H9 (cell line): ENCODE results near the gene ADA. TPM values are rescaled to one million over a fixed set of nuclear protein-coding genes. Genes with fewer than 3 reads are reported as not detected.

Experiments used
- DNase-seq: peaks from one replicate; pipeline ENCODE4 v3.0.0-alpha.2; 2017
- H2AFZ ChIP-seq: one replicate; pipeline ENCODE4 v1.6.1; 2013; ENCODE audit warnings: mild to moderate bottlenecking, low read length, control low read depth, moderate library complexity
- H2AK5ac ChIP-seq: 2 replicates; pipeline ENCODE4 v1.6.1; 2013; ENCODE audit warnings: low read length, control low read depth, mixed read lengths; ENCODE audit not compliant: insufficient read length
- H2BK120ac ChIP-seq: one replicate; pipeline ENCODE4 v1.6.1; 2013; ENCODE audit warnings: low read depth, mild to moderate bottlenecking, low read length, control low read depth, inconsistent platforms; ENCODE audit not compliant: poor library complexity, severe bottlenecking
- H2BK12ac ChIP-seq: 2 replicates; pipeline ENCODE4 v1.6.1; 2013; ENCODE audit warnings: low read length, control low read depth, mixed read lengths, low read depth; ENCODE audit not compliant: insufficient read length
- H2BK15ac ChIP-seq: 2 replicates; pipeline ENCODE4 v1.6.1; 2013; ENCODE audit warnings: low read depth, low read length, control low read depth
- H2BK20ac ChIP-seq: one replicate; pipeline ENCODE4 v1.6.1; 2013; ENCODE audit warnings: low read depth, mild to moderate bottlenecking, low read length, control low read depth, inconsistent platforms; ENCODE audit not compliant: poor library complexity, severe bottlenecking
- H2BK5ac ChIP-seq: 2 replicates; pipeline ENCODE4 v1.6.1; 2013; ENCODE audit warnings: low read length, control low read depth, mixed read lengths; ENCODE audit not compliant: insufficient read length
- H3K14ac ChIP-seq: 2 replicates; pipeline ENCODE4 v1.6.1; 2013; ENCODE audit warnings: low read length, control low read depth; ENCODE audit not compliant: insufficient read depth
- H3K18ac ChIP-seq: 2 replicates; pipeline ENCODE4 v1.6.1; 2013; ENCODE audit warnings: low read depth, mild to moderate bottlenecking, mixed read lengths, low read length, control low read depth; ENCODE audit not compliant: insufficient read length
- H3K23ac ChIP-seq: 2 replicates; pipeline ENCODE4 v1.6.1; 2013; ENCODE audit warnings: low read length, control low read depth, mixed read lengths, low read depth; ENCODE audit not compliant: insufficient read length
- H3K23me2 ChIP-seq: 2 replicates; pipeline ENCODE4 v1.6.1; 2013; ENCODE audit warnings: low read depth, mild to moderate bottlenecking, mixed read lengths, low read length, control low read depth; ENCODE audit not compliant: insufficient read length, poor library complexity, severe bottlenecking
- H3K27ac ChIP-seq: 2 replicates; pipeline ENCODE4 v1.5.1; 2013; ENCODE audit warnings: low read length, control low read depth, mixed read lengths, low read depth; ENCODE audit not compliant: insufficient read length
- H3K27me3 ChIP-seq: 2 replicates; pipeline ENCODE4 v1.6.1; 2013; ENCODE audit warnings: low read length, control low read depth, inconsistent platforms; ENCODE audit not compliant: insufficient read depth
- H3K4ac ChIP-seq: 2 replicates; pipeline ENCODE4 v1.6.1; 2013; ENCODE audit warnings: low read depth, mild to moderate bottlenecking, control low read depth, inconsistent platforms, low read length, moderate library complexity
- H3K4me1 ChIP-seq: 2 replicates; pipeline ENCODE4 v1.6.1; 2013; ENCODE audit warnings: low read length, control low read depth, inconsistent platforms; ENCODE audit not compliant: insufficient read depth
- H3K4me2 ChIP-seq: 2 replicates; pipeline ENCODE4 v1.6.1; 2013; ENCODE audit warnings: low read length, control low read depth, mixed read lengths; ENCODE audit not compliant: insufficient read length, insufficient read depth
- H3K56ac ChIP-seq: 2 replicates; pipeline ENCODE4 v1.6.1; 2013; ENCODE audit warnings: low read depth, mild to moderate bottlenecking, mixed read lengths, low read length, control low read depth; ENCODE audit not compliant: insufficient read length
- H3K79me1 ChIP-seq: 2 replicates; pipeline ENCODE4 v1.6.1; 2013; ENCODE audit warnings: low read depth, mild to moderate bottlenecking, moderate library complexity, low read length, control low read depth, inconsistent platforms; ENCODE audit not compliant: insufficient read depth, poor library complexity, severe bottlenecking
- H3K79me2 ChIP-seq: 2 replicates; pipeline ENCODE4 v1.6.1; 2013; ENCODE audit warnings: low read length, control low read depth, inconsistent platforms; ENCODE audit not compliant: insufficient read depth
- H3K9ac ChIP-seq: 2 replicates; pipeline ENCODE4 v1.6.1; 2013; ENCODE audit warnings: low read length, control low read depth, mixed read lengths; ENCODE audit not compliant: insufficient read length; ENCODE audit errors: extremely low read depth
- H3K9me3 ChIP-seq: one replicate; pipeline ENCODE4 v1.6.1; 2013; ENCODE audit warnings: low read depth, low read length, inconsistent platforms; ENCODE audit not compliant: control insufficient read depth
- H3T11ph ChIP-seq: one replicate; pipeline ENCODE4 v1.6.1; 2013; ENCODE audit warnings: mild to moderate bottlenecking, low read length, control low read depth, inconsistent platforms
- H4K20me1 ChIP-seq: one replicate; pipeline ENCODE4 v1.6.1; 2013; ENCODE audit not compliant: control insufficient read depth, insufficient read length, insufficient read depth
- H4K5ac ChIP-seq: 2 replicates; pipeline ENCODE4 v1.6.1; 2013; ENCODE audit warnings: low read depth, mild to moderate bottlenecking, mixed read lengths, low read length, control low read depth; ENCODE audit not compliant: insufficient read length
- H4K8ac ChIP-seq: replicated peaks from 2 replicates; pipeline ENCODE4 v1.6.1; 2013; ENCODE audit warnings: low read length, control low read depth, mixed read lengths, low read depth; ENCODE audit not compliant: insufficient read length
- H4K91ac ChIP-seq: 2 replicates; pipeline ENCODE4 v1.6.1; 2013; ENCODE audit warnings: low read depth, mild to moderate bottlenecking, moderate library complexity, mixed read lengths, low read length, control low read depth; ENCODE audit not compliant: insufficient read length
- H3K27ac Mint-ChIP-seq, 3 experiments: 2 replicates in 2 of 3; 3 replicates in 1 of 3; pipeline ENCODE4 v1.8.0; 2020 to 2021; ENCODE audit warnings: mixed read lengths in 3 of 3, mild to moderate bottlenecking in 1 of 3, moderate library complexity in 1 of 3
- H3K27me3 Mint-ChIP-seq: 2 replicates; pipeline ENCODE4 v1.8.0; 2021; ENCODE audit warnings: low read depth, mild to moderate bottlenecking, moderate library complexity, mixed read lengths
- H3K36me3 Mint-ChIP-seq, 3 experiments: 2 replicates in 2 of 3; 3 replicates in 1 of 3; pipeline ENCODE4 v1.8.0; 2020 to 2021; ENCODE audit warnings: low read depth in 3 of 3, mixed read lengths in 3 of 3; ENCODE audit not compliant: insufficient read depth in 1 of 3
- H3K4me1 Mint-ChIP-seq, 2 experiments: 2 replicates each; pipeline ENCODE4 v1.8.0; 2020; ENCODE audit warnings: mixed read lengths in 2 of 2
- H3K4me3 Mint-ChIP-seq, 2 experiments: 2 replicates in 1 of 2; 3 replicates in 1 of 2; pipeline ENCODE4 v1.8.0; 2020 to 2021; ENCODE audit warnings: mild to moderate bottlenecking in 2 of 2, mixed read lengths in 2 of 2, moderate library complexity in 1 of 2
- H3K9me3 Mint-ChIP-seq, 2 experiments: 2 replicates in 1 of 2; 3 replicates in 1 of 2; pipeline ENCODE4 v1.8.0; 2020; ENCODE audit warnings: mild to moderate bottlenecking in 2 of 2, mixed read lengths in 2 of 2, moderate library complexity in 1 of 2
- CTCF ChIP-seq: fragments of 200-600 bp; sonication (generic); conservative IDR thresholded peaks from 3 replicates; pipeline ENCODE4 v1.8.0; 2021; ENCODE audit warnings: antibody characterized with exemption, mild to moderate bottlenecking
- WGBS: extraction: QIAGEN DNeasy Blood & Tissue Kit; methylation state at CpG from one replicate; pipeline ENCODE4 v1.1.7; 2013; ENCODE audit warnings: missing lambda C conversion rate, low lambda C conversion rate, mixed read lengths; ENCODE audit not compliant: insufficient read length; ENCODE audit errors: extremely low coverage; 5-methylcytosine and 5-hydroxymethylcytosine counted together
- total RNA-seq: library from RNA; stranded (reverse); gene quantifications from 2 replicates; pipeline ENCODE4 v1.2.1, GENCODE V29; 2021

Gene ADA
- total RNA-seq, 1 experiment from 2014 or later, result 22.0 TPM

DNA sequence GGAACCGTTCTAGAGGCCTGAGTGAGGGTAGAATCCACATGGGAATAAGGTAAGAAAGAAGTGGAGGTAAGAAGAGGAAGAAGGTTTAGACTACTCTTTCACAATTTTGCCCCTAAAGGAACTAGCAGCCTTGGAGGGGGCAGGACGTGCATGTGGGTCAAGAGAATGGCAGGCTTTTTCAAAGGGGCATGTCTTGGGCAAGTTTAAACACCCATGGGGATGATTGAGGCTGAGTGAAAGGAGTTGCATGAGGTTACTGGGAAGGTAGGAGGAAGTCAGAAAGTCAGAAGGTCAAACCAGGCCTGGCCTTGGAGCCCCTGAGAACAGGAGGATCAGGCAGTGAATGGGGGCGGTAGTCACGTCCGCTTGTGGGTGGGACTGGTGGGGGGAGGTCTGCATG, 10.2 kb downstream of the ADA start:
- Mint-ChIP-seq H3K27me3 (no peaks in the 10 kb centered on the region), H3K36me3 (peaks cover 0 to 17% (median 9%) of the 10 kb centered on the region in 3 experiments; a peak in 5 of 7 replicates), H3K4me1 (peaks cover 40 to 44% of the 10 kb centered on the region in 2 experiments), H3K9me3 (peaks cover 2 to 4% of the 10 kb centered on the region in 2 experiments; a peak in 1 of 5 replicates), H3K4me3 (no peak overlapping the region), H3K27ac (peak overlapping the region in 2 of 3 experiments; percentile 7 to 96; a peak in 3 of 7 replicates)
- no CpG with 5 or more reads among the region's 5 CpGs for WGBS
- Histone ChIP-seq H3K14ac (no peak overlapping the region), H3T11ph (no peak overlapping the region), H3K79me1 (no peaks in the 10 kb centered on the region), H4K5ac (no peak overlapping the region), H2BK20ac (no peak overlapping the region), H3K27me3 (no peaks in the 10 kb centered on the region), H3K23ac (no peak overlapping the region), H3K9ac (no peak overlapping the region), H2BK5ac (no peak overlapping the region), H4K8ac (no peak overlapping the region), H2AK5ac (no peak overlapping the region), H3K56ac (no peak overlapping the region), H3K4me1 (peaks cover 9% of the 10 kb centered on the region; the same call in 1 of the 2 replicates), H3K4ac (no peak overlapping the region; the same call in 1 of the 2 replicates), H4K91ac (no peak overlapping the region), H3K9me3 (no peaks in the 10 kb centered on the region), H2BK12ac (no peak overlapping the region), H2AFZ (no peak overlapping the region), H3K27ac (no peak overlapping the region), H2BK15ac (no peak overlapping the region), H3K4me2 (no peak overlapping the region), H3K23me2 (no peaks in the 10 kb centered on the region), H4K20me1 (no peaks in the 10 kb centered on the region), H3K18ac (peak overlapping the region; percentile 62), H2BK120ac (no peak overlapping the region), H3K79me2 (no peaks in the 10 kb centered on the region)
- no peak for DNase-seq
- no peak for TF ChIP-seq CTCF
